ENCODE results near the gene PRELID2. TPM values are rescaled to one million over a fixed set of nuclear protein-coding genes. Genes with fewer than 3 reads are reported as not detected.

PRELID2 gene
- total RNA-seq, 2 donors from 2014 or later: 4.1 to 5.4 TPM

DNA sequence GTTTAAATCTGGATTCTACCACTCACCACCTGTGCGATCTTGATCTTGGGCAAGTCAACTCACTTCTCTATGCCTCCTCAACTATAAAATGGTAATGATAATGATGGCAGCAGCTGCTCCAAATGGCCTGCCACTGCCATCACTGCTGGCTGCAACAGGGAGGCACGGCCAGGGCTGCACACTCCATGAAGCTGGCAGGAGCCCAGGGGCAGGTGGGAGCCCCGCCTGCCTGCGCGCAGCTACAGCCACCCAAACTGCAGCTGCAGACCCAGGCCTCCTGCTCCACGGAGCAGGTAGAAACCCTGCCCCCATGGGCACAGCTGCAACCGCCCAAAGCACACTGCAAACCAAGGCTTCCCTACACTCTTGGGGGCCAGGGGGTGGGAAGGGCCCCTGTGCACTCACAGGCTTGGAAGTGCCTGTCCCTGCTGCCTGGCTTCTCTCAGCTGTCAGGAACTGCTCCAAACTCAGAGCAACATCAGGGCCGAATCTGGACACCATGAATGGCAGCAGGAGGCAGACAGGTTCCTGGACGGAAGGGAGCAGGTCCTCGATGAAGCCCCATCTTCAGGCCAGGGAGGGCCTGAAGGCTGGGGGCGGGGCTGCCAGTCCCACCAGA is 57.6 kb downstream of the PRELID2 start:
- Histone ChIP-seq H3K4me3 (no peak overlapping the region), H3K36me3 (no peaks in the 10 kb centered on the region), H3K9me3 (no peaks in the 10 kb centered on the region), H3K27ac (no peak overlapping the region), H3K27me3 (replicated peaks; ENCODE audit: insufficient read depth) (no peaks in the 10 kb centered on the region), H3K4me1 (replicated peaks) (no peaks in the 10 kb centered on the region)
- 93% methylated on average over 10 of the region's 11 CpGs for WGBS
- DNase-seq (ENCODE audit: low spot score): no peak
- intact Hi-C loops (cut with DNase I): no loop called here
- TF ChIP-seq POLR2AphosphoS5 (IDR thresholded peaks at IDR 0.05) (no peak), POLR2A (IDR thresholded peaks at IDR 0.05) (no peak)
- TF ChIP-seq, protein P1, sequence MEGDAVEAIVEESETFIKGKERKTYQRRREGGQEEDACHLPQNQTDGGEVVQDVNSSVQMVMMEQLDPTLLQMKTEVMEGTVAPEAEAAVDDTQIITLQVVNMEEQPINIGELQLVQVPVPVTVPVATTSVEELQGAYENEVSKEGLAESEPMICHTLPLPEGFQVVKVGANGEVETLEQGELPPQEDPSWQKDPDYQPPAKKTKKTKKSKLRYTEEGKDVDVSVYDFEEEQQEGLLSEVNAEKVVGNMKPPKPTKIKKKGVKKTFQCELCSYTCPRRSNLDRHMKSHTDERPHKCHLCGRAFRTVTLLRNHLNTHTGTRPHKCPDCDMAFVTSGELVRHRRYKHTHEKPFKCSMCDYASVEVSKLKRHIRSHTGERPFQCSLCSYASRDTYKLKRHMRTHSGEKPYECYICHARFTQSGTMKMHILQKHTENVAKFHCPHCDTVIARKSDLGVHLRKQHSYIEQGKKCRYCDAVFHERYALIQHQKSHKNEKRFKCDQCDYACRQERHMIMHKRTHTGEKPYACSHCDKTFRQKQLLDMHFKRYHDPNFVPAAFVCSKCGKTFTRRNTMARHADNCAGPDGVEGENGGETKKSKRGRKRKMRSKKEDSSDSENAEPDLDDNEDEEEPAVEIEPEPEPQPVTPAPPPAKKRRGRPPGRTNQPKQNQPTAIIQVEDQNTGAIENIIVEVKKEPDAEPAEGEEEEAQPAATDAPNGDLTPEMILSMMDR (IDR thresholded peaks at IDR 0.05): no peak

DNA sequence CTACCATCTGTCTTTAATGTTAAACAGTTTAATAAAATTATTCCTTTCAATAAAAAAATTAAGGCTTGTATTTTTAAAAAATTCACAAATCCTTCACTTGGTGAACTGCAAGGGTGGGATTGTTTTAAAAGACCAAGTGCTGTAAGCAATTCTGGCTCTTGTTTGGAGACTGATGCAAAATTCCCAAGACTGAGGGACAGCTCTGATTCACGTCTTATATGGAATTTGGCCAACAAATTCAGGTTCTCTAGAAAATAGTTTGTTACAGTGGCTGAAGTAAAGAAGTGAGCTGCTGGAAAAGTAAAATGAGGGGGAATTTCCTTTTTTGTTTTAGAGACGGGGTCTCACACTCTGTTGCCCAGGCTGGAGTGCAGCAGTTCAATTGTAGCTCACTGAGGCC is 58.3 kb downstream of the PRELID2 start:
- no peak overlapping the region for H3K27ac ChIP-seq
- H3K36me3 ChIP-seq: no peaks in the 10 kb centered on the region
- H3K9me3 ChIP-seq: no peaks in the 10 kb centered on the region
- TF ChIP-seq, protein P1 (IDR thresholded peaks at IDR 0.05): no peak
- no peak for TF ChIP-seq POLR2AphosphoS5 (IDR thresholded peaks at IDR 0.05)
- TF ChIP-seq POLR2A (IDR thresholded peaks at IDR 0.05): no peak
- no peaks in the 10 kb centered on the region for H3K4me1 ChIP-seq (replicated peaks)
- no peak for DNase-seq (ENCODE audit: low spot score)
- no peaks in the 10 kb centered on the region for H3K27me3 ChIP-seq (replicated peaks; ENCODE audit: insufficient read depth)
- 66% methylated on average over 2 of the region's 2 CpGs for WGBS
- intact Hi-C loops (cut with DNase I): no loop called here
- H3K4me3 ChIP-seq: no peak overlapping the region

DNA sequence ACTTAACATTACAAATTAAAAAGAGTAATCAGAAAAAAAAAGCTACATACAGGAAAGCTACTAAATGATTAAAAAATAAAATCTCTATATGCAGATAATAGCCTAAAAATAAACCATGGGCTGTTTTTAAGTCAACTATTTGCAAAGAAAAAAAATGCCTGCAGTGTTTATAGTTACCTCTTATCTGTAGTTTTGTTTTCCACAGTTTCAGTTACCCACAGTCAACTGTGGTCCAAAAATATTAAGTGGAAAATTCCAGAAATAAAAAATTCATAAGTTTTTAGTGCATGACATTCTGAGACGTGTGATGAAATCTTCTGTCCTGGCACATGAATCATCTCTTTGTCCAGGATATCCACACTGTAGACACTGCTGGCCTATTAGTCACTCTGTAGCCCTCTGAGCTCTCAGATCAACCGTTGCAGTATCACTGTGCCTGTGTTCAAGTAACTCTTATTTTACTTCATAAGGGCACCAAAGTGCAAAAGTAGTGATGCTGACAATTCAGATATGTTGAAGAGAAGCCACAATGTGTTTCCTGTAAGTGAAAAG is 59.2 kb downstream of the PRELID2 start:
- intact Hi-C loops (cut with DNase I): no loop called here
- H3K36me3 ChIP-seq: no peaks in the 10 kb centered on the region
- no peak for TF ChIP-seq POLR2A (IDR thresholded peaks at IDR 0.05)
- TF ChIP-seq, protein P1 (IDR thresholded peaks at IDR 0.05): no peak
- no peak for TF ChIP-seq POLR2AphosphoS5 (IDR thresholded peaks at IDR 0.05)
- no peak overlapping the region for H3K27ac ChIP-seq
- no peaks in the 10 kb centered on the region for H3K9me3 ChIP-seq
- DNase-seq (ENCODE audit: low spot score): no peak
- H3K27me3 ChIP-seq (replicated peaks; ENCODE audit: insufficient read depth): no peaks in the 10 kb centered on the region
- no peak overlapping the region for H3K4me3 ChIP-seq
- WGBS: 66% methylated on average over 2 of the region's 2 CpGs
- no peaks in the 10 kb centered on the region for H3K4me1 ChIP-seq (replicated peaks)

DNA sequence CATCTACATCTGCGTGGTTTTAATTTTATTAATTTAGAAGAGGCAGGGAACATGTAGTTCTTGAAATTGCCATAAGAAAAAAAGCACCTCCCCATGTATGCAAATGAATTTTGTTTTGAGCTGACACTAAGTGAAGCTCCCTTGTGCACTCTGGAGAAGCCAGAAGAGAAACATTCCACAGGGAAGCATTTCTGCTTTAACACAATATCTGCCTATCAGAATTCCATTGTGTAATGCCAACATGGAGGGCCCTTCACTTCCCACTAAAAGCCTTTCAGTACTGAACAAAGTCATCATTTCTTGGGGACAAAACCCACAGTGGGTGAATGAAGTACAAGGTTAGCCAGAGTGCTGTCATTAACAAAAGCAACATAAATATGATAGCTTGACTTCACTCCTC is 59.7 kb downstream of the PRELID2 start:
- Histone ChIP-seq H3K4me1 (replicated peaks) (no peaks in the 10 kb centered on the region), H3K36me3 (no peaks in the 10 kb centered on the region), H3K27me3 (replicated peaks; ENCODE audit: insufficient read depth) (no peaks in the 10 kb centered on the region), H3K27ac (no peak overlapping the region), H3K4me3 (no peak overlapping the region), H3K9me3 (no peaks in the 10 kb centered on the region)
- intact Hi-C loops (cut with DNase I): no loop called here
- TF ChIP-seq POLR2A (IDR thresholded peaks at IDR 0.05) (no peak), POLR2AphosphoS5 (IDR thresholded peaks at IDR 0.05) (no peak)
- TF ChIP-seq, protein P1 (IDR thresholded peaks at IDR 0.05): no peak
- 74% methylated on average over 1 of the region's 1 CpG for WGBS
- no peak for DNase-seq (ENCODE audit: low spot score)

DNA sequence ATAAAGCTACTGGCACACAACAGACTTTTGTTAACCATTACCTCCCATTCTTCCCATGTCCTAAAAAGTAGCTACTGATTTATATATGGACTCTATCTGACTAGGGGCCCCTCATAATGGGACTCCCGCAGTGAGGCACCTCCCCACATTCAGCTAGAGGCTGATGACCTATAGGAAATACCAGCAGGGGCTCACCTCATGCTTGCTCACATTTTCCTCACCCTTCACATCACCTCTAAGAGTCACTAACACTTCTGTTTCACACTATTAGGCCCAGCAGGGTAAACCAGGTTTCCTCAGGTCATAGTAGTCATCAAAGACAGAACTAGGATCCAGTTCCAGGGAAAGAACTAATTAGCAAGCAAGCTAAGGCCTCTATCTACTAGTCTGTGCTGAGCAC is 60.7 kb downstream of the PRELID2 start:
- H3K4me3 ChIP-seq: no peak overlapping the region
- WGBS: 74% methylated on average over 1 of the region's 1 CpG

More for the DNA sequence above, 60.7 kb downstream of the PRELID2 start:
- Histone ChIP-seq H3K9me3 (no peaks in the 10 kb centered on the region), H3K4me1 (replicated peaks) (no peaks in the 10 kb centered on the region), H3K27me3 (replicated peaks; ENCODE audit: insufficient read depth) (no peaks in the 10 kb centered on the region), H3K36me3 (no peaks in the 10 kb centered on the region), H3K27ac (no peak overlapping the region)
- TF ChIP-seq POLR2A (IDR thresholded peaks at IDR 0.05): no peak
- intact Hi-C loops (cut with DNase I): no loop called here
- DNase-seq (ENCODE audit: low spot score): no peak

All from prostate gland (tissue), 2 donors.